GM18909 (cell line): Measurements from ENCODE around the gene CYP27A1.

Experiments used
- ATAC-seq: cut with Tn5 transposase; IDR thresholded peaks from one replicate; pipeline ENCODE4 v1.9.1; 2021; ENCODE audit warnings: mild to moderate bottlenecking; ENCODE audit not compliant: unreplicated experiment, poor library complexity

CYP27A1 gene

DNA sequence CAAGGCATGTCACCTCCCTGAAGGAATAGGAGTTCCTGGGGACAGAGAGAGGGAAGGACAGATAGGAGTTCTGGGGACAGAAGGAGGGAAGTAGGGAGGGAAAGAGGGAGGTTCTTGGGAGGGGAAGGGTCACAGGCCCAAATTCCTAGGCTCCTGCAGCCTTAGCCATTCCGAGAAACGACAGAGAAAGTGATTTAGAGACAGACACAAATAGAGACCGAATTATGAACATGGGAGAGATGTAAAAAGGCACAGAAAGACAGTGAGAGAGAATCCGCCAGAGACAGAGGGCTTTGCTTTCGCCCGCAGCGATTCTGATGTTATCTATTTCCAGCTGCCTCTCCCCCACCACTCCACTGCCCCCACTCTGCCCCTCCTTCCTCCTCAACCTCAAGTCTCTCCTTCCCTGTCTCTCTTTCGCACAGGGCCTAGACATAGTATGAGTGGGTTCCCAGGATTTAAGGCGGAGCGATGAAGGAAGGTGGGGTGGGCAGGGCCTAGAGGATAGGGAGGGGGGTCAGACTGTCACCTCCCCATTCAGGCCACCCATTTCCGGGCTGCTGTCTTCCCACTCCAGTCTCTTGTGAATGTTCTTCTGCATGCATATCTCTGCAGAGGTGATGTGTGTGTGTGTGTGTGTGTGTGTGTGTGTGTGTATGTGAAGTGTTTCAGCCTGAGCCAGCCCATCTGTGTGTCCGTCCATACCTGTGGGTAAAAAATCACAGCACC is 74.4 kb downstream of the CYP27A1 start:
- no peak for ATAC-seq

DNA sequence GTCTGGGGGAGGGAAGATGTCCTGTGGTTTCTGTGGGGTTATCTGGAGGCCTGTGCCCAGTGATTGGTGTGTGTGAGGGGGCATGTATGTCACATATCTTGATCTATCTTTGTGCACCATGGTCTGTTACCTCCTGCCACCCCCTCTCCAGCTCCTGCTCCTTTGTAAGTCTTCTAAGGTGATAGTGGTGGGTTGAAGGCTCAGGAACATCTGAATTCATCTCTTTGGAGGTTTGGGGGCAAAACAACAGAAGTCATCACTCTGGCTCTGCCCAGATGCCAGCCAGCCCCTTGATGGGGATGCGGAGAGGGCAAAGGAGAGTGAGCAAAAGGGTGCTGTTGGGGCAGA is 74.9 kb downstream of the CYP27A1 start:
- ATAC-seq = no peak

DNA sequence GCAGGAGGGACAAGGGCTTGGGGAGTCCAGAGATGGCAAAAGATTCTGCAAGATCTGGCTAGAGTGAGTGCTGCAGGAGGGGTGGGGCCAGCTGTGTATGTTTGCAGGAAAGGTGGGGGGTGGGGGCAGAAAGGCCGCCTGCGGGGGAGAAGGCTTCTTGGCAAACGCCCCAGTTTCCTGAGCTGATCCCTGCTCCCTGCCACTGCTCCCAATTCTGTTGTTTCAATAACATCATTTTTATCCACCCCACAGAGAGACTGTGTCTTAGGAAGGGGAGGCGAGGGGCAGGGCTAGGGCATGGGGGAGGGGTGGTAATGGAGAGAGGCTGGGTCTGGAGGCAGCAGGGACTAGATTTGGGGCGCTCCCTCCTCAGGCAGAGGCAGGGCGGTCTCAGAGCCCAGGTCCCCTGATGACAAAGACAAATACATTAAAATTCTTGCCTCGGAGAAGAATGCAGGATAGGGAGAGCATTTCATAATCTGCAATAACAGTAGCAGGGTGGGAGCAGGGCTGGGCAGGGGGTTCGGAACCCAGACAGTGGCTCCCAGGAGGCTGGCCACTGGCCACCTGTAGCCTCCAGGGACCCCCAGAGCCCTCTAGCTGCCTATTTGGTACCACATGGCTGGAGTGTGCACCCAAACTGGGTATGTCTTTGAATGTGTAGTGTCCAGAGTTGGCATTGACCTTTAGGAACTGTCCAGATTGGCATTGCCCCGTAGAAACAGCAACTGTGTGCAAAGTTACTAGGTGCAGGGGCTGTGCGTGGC is 75.6 kb downstream of the CYP27A1 start:
- no peak for ATAC-seq

DNA sequence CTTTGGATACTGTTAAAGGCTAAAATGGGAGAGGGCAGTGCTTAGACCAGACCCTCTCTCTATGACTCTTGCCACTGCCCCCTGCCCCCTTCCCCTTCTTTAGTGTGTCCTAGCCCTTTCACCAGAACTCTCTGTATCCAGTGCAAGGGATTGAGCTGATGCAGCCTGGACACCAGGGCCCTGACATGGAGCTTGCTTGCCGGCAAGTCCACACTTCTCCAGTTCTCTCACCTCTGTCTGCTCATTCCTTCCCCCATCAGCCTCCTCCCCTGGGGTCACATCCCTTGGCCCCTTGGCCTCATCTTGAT is 76.1 kb downstream of the CYP27A1 start:
- ATAC-seq = no peak

DNA sequence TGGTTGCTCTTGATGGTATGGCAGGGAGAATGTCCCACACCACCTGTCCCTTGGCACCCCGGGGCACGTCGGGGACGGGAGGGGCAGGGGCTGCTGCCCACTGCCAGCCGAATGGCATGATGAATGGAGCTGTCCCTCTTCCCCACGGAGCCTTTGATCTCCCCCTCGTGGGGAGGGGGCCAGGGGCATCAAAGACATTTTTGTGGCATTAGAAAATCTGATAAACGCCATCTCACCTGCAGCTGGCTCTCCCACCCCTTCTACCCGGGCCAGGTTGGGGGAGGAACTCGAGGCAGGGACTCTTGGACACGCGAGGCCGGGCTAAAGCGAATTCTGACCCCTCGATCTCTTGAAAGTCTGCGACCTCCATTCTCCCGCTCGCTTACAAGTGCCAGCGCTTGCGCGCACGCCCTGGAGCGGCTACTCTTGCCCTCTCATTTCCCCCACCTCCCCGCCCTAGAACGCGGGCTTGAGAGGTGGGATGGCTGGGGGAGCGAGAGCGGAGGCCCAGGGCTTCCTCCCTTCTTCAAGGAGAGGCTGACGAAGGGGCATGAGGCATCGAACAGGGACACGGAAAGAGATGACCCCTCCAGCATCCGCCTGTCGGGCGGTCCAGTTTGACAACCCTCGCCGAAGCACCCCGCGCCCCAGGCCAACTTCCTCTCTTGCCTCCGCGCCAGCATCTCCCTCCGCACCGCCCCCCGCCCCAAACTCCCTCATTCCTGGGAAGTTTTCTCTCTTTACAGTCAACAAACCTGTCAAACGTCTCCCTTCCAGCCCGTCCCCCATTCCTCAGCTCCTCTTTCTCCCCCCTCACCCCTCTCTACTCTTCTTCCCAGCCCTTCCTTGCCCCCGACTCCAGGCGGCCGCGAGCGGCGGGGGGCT is 77.0 kb downstream of the CYP27A1 start:
- ATAC-seq = no peak

DNA sequence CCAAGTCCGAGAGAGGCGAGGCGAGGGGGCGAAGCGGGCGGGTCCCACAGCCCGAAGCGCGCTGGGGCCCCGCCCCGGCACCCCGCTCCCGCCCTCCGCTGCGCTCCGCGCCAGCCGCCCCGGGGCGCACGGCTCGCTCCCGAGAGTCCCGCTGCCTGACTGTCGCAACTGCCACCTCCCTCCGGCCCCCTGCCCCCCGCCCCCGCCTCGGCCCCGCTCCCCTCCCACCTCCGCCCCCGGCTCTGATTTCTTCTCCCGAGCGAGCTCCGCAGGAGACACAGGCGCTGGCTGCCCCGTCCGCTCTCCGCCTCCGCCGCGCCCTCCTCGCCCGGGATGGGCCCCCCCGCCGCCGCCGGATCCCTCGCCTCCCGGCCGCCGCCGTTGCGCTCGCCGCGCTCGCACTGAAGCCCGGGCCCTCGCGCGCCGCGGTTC is 77.6 kb downstream of the CYP27A1 start, which contains the start of gene WNT6:
Gene WNT6, plus strand, starts transcription at position 250 of the 432 bp plus-strand sequence. CDS start 233 bp downstream, outside the sequence.
- no peak for ATAC-seq

DNA sequence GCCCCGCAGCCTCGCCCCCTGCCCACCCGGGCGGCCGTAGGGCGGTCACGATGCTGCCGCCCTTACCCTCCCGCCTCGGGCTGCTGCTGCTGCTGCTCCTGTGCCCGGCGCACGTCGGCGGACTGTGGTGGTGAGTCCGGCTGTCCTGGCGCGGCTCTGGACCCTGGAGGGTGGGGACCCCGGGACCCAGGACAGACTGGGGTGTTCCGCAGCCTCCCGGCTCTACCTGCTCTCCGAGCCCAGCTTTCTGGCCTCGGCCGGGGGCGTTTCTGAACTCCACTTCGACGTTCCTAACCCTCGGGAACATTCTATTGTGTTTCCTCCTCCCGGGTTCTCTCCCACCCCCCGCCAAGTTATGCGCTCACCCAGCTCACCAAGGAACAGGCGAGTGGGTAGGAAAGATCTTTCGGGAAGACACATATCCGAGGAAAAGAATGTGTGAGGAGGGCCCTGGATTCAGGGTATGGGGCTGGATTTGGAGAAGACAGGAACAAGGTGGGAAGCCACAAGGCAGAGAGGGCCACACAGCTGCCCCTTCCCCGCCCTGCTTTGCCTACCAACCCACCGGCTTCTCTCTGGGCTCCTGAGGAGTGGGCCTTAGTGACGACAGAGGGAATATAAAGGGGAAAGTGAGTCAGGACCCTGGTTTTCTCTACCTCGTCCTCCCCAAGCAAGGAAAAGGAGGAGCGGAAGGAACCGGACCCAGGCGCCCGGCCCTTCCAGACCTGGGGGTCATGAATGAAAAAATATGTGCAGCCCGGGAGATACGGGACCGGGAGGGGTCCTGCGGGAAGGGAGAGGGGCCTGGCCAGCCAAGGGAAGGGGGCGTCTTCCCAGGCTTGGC is 78.3 kb downstream of the CYP27A1 start:
- no peak for ATAC-seq

DNA sequence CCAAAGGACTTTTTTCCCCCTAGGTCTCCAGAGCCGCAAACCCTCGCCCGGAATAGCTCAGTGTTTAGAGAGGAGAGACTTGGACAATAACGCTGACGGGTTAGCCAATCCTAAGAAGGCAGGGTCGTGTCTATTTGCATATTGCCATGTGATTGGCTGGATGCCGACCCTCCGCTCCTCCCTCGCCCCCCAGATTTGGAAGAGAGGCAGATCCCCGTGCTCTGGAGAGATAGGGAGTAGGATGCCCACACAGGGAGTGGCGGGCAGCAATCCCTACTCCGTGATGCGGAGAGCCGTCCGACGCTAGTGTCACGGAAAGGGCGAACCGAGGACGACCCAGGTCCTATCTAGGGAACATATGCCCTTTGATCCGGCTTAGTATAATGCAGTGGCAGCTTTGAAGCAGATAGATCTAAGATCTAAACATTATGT is 79.0 kb downstream of the CYP27A1 start:
- ATAC-seq = no peak

DNA sequence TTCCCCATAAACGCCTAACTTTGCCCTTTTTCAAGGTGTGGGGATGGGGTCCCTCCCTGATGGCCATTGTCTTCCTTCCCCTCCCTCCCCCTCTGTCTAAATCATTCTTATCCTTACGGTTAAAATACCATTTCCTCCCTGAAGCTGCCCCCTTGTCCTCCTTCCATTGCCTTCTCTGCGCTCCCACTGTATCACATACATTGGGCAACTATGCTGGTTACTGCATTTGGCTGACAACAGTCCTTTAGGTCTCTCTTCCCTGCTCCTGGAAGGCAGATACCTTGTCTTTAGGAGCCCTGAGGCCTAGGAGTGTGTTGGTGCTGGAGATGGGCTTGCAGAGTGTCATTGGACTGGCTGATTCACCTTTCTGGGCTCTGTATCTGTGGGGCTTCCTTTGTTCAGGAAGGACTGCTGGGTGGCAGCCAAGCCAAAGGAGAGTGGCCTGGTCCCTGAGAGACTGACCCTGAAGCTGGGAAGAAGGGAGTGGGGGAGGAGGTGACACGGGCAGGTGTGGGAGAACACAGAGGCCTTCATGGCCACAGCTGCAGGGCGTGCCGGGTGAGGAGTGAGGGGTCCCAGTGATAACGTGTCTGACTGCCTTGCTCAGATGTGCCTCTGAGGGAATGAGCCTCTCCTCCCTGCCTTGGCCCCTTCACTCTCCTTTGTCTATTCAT is 79.8 kb downstream of the CYP27A1 start:
- ATAC-seq = no peak

DNA sequence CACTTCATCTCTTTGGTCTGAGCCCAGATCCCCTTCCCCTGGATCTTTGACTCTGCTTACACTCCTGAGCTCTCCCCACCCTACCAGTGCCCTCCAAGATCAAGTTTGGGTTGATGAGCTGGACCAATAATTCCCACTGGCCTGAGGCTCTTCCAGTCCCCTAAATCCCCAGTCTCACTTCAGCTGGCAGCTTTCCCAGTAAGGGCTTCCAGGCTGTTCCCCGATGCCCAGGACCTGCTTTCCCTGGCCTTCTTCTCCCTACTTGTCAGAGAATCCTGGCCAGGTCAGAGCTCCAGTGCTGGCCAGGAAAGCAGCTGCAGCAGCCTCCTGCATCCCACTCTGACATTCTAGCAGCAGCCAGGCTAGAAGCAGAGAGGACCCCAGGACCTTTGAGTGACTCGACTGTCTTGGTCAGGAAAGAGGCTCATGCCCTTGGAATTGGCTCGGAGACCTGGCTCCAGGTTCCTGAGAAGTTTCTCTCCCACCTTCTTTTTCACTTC is 81.1 kb downstream of the CYP27A1 start:
- no peak for ATAC-seq
